IMR-90 (cell line): ENCODE results near the gene MAP1LC3B2. TPM values are rescaled to one million over a fixed set of nuclear protein-coding genes. Genes with fewer than 3 reads are reported as not detected.

Experiments
- ATAC-seq: fragments of 200-7000 bp; cut with Tn5 transposase; 2 replicates; pipeline ENCODE4 v1.9.1; 2020; ENCODE audit warnings: low read depth, mild to moderate bottlenecking, moderate library complexity
- BruUV-seq: library from RNA; stranded (reverse); fragments of 400-500 nt; replicated peaks from 2 replicates; lab custom pipeline; 2021; lab: Mats Ljungman, UMichigan
- CTCF ChIA-PET: fragments of 300-600 bp; formaldehyde crosslinking; extraction: SDS; loops from one replicate; lab custom pipeline; 2021; ENCODE audit warnings: antibody characterized with exemption; lab: Yijun Ruan, JAX
- POLR2A ChIA-PET: fragments of 300-600 bp; sonication (Branson Sonifier 250); formaldehyde crosslinking; loops from one replicate; lab custom pipeline; 2022; ENCODE audit warnings: antibody characterized with exemption; ENCODE audit not compliant: unreplicated experiment; lab: Charles Lee
- DNase-seq: peaks from one replicate; pipeline ENCODE4 v3.0.0; 2013
- H2AFZ ChIP-seq: replicated peaks from 2 replicates; pipeline ENCODE3; 2013; ENCODE audit warnings: low read length, mild to moderate bottlenecking; ENCODE audit not compliant: poor library complexity
- H2AK5ac ChIP-seq: 2 replicates; pipeline ENCODE4 v1.6.1; 2013; ENCODE audit warnings: low read depth, low read length, inconsistent platforms
- H2AK9ac ChIP-seq: replicated peaks from 2 replicates; pipeline ENCODE3; 2013; ENCODE audit warnings: mild to moderate bottlenecking, low read depth, low read length, moderate library complexity; ENCODE audit not compliant: poor library complexity
- H2BK120ac ChIP-seq: 2 replicates; pipeline ENCODE4 v1.6.1; 2013; ENCODE audit warnings: low read depth, low read length, inconsistent platforms
- H2BK15ac ChIP-seq: 3 replicates; pipeline ENCODE4 v1.6.1; 2013; ENCODE audit warnings: low read depth, low read length, inconsistent platforms
- H2BK20ac ChIP-seq: 2 replicates; pipeline ENCODE4 v1.6.1; 2013; ENCODE audit warnings: low read depth, mild to moderate bottlenecking, inconsistent platforms, low read length, moderate library complexity
- H2BK5ac ChIP-seq: 2 replicates; pipeline ENCODE4 v1.6.1; 2013; ENCODE audit warnings: mild to moderate bottlenecking, low read depth, low read length, inconsistent platforms; ENCODE audit not compliant: poor library complexity, severe bottlenecking
- H3K14ac ChIP-seq: replicated peaks from 2 replicates; pipeline ENCODE4 v1.6.1; 2013; ENCODE audit warnings: low read depth, low read length, inconsistent platforms
- H3K18ac ChIP-seq: 2 replicates; pipeline ENCODE4 v1.6.1; 2013; ENCODE audit warnings: low read depth, low read length, control low read depth
- H3K23ac ChIP-seq: 2 replicates; pipeline ENCODE4 v1.6.1; 2013; ENCODE audit warnings: low read depth, low read length, inconsistent platforms
- H3K27ac ChIP-seq: 2 replicates; pipeline ENCODE4 v1.5.1; 2013; ENCODE audit warnings: mild to moderate bottlenecking, control low read depth, low read length; ENCODE audit not compliant: insufficient read depth
- H3K27me3 ChIP-seq: 2 replicates; pipeline ENCODE4 v1.6.1; 2013; ENCODE audit warnings: low read length; ENCODE audit not compliant: control insufficient read depth, insufficient read depth
- H3K36me3 ChIP-seq: 2 replicates; pipeline ENCODE4 v1.6.1; 2013; ENCODE audit warnings: low read length, mixed read lengths; ENCODE audit not compliant: control insufficient read depth, insufficient read depth
- H3K4ac ChIP-seq: 2 replicates; pipeline ENCODE4 v1.6.1; 2013; ENCODE audit warnings: low read depth, low read length, inconsistent platforms
- H3K4me1 ChIP-seq: 2 replicates; pipeline ENCODE4 v1.6.1; 2013; ENCODE audit warnings: low read length, mixed read lengths; ENCODE audit not compliant: control insufficient read depth, insufficient read depth
- H3K4me2 ChIP-seq: 2 replicates; pipeline ENCODE4 v1.6.1; 2013; ENCODE audit warnings: low read depth, mild to moderate bottlenecking, control low read depth, low read length, moderate library complexity
- H3K4me3 ChIP-seq: 2 replicates; pipeline ENCODE4 v1.5.1; 2013; ENCODE audit warnings: low read depth, mild to moderate bottlenecking, control low read depth, low read length, moderate library complexity; ENCODE audit not compliant: insufficient read depth
- H3K56ac ChIP-seq: 2 replicates; pipeline ENCODE4 v1.6.1; 2013; ENCODE audit warnings: low read length, inconsistent platforms; ENCODE audit not compliant: insufficient read depth; ENCODE audit errors: extremely low read depth
- H3K79me1 ChIP-seq, 2 experiments: 2 replicates each; pipeline ENCODE4 v1.6.1; 2013; ENCODE audit warnings: low read length in 2 of 2, inconsistent platforms in 1 of 2, low read depth in 1 of 2
- H3K9ac ChIP-seq: 2 replicates; pipeline ENCODE4 v1.6.1; 2013; ENCODE audit warnings: low read depth, low read length, control low read depth
- H3K9me1 ChIP-seq: 2 replicates; pipeline ENCODE4 v1.6.1; 2013; ENCODE audit warnings: low read length, inconsistent platforms; ENCODE audit not compliant: insufficient read depth
- H3K9me3 ChIP-seq: 2 replicates; pipeline ENCODE4 v1.6.1; 2013; ENCODE audit warnings: low read length; ENCODE audit not compliant: control insufficient read depth, insufficient read depth
- H4K20me1 ChIP-seq: 2 replicates; pipeline ENCODE4 v1.6.1; 2013; ENCODE audit warnings: low read length, inconsistent platforms; ENCODE audit not compliant: insufficient read depth
- H4K5ac ChIP-seq: 2 replicates; pipeline ENCODE4 v1.6.1; 2013; ENCODE audit warnings: mild to moderate bottlenecking, low read depth, low read length, control low read depth
- H4K8ac ChIP-seq, 2 experiments: 2 replicates each; pipeline ENCODE4 v1.6.1; 2013; ENCODE audit warnings: low read depth in 2 of 2, low read length in 2 of 2, control low read depth in 1 of 2, inconsistent platforms in 1 of 2
- H4K91ac ChIP-seq: 2 replicates; pipeline ENCODE4 v1.6.1; 2013; ENCODE audit warnings: low read depth, low read length, inconsistent platforms; ENCODE audit not compliant: insufficient read depth
- CTCF ChIP-seq: conservative IDR thresholded peaks from 2 replicates; pipeline ENCODE4 v1.5.1; 2012; ENCODE audit warnings: mild to moderate bottlenecking, low read depth, low read length, improper control_type of control experiment
- FOS ChIP-seq: fragments of 150-350 bp; IDR thresholded peaks from 2 replicates; pipeline ENCODE4 v1.6.1; 2016; ENCODE audit warnings: low read depth, low read length
- MAZ ChIP-seq: IDR thresholded peaks from 2 replicates; pipeline ENCODE4 v1.6.1; 2012; ENCODE audit warnings: low read depth, mild to moderate bottlenecking, low read length, improper control_type of control experiment, moderate library complexity, borderline replicate concordance
- RFX5 ChIP-seq: IDR thresholded peaks from 2 replicates; pipeline ENCODE4 v1.8.0; 2012; ENCODE audit warnings: low read depth, mild to moderate bottlenecking, low read length, moderate library complexity
- WGBS, 2 experiments: methylation state at CpG; one replicate each; pipeline versions ENCODE4 v1.1.5 to v1.1.7; 2013; ENCODE audit warnings: missing lambda C conversion rate in 2 of 2; ENCODE audit not compliant: insufficient read length in 1 of 2; ENCODE audit errors: extremely low coverage in 2 of 2; 5-methylcytosine and 5-hydroxymethylcytosine counted together
- dilution Hi-C: fragments of 300-500 bp; cut with HindIII; formaldehyde crosslinking; loops from one replicate; pipeline ENCODE4 v1.14.3; 2018; ENCODE audit warnings: low sequenced_read_pairs; ENCODE audit not compliant: unreplicated experiment
- in situ Hi-C: fragments of 300-500 bp; cut with MboI; formaldehyde crosslinking; loops from 3 replicates; pipeline ENCODE4 v1.14.3; 2019; ENCODE audit warnings: low sequenced_read_pairs, inconsistent platforms, mixed read lengths
- intact Hi-C: fragments of 100-400 bp; cut with micrococcal nuclease; formaldehyde crosslinking; loops from 2 replicates; pipeline ENCODE4 v1.10.0; 2022
- polyA plus RNA-seq, 3 experiments: library from polyadenylated mRNA; depleted of rRNA; stranded (reverse); fragments of >200 nt; gene quantifications; 2 replicates each; pipeline ENCODE4 v1.2.3, GENCODE V29; 2012; ENCODE audit warnings: low replicate concordance in 1 of 3
- total RNA-seq: library from RNA; depleted of rRNA; stranded (reverse); fragments of >200 nt; gene quantifications from 2 replicates; pipeline ENCODE4 v1.2.3, GENCODE V29; 2012

MAP1LC3B2 gene
- total and polyA plus RNA-seq, 2 of the 4 experiments (the other 2 are of a cell fraction) = 1.4 TPM; not detected in 1

DNA sequence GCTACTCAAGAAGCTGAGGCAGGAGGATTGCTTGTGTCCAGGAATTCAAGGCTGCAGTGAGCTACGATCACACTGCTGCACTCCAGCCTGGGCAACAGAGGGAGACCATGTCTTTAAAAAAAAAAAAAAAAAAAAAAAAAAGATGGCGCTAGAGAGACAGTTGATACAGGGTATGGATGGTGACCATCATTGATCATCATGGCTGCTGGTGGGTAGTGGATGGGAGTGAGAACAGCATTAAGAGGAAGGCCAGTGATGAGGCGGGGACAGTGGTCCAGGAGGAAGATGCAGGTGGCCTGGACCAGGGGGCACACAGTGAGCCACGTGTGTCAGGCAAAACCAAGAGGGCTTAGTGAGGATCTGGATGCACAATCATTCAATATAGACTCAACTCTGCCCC, 26.8 kb upstream of the MAP1LC3B2 start:
- CTCF ChIA-PET = no interaction called here
- no peaks in the 10 kb centered on the region for H4K20me1 ChIP-seq

More for the DNA sequence above, 26.8 kb upstream of the MAP1LC3B2 start:
- H3K4me1 ChIP-seq = peaks cover 11% of the 10 kb centered on the region
- no peak overlapping the region for H4K8ac ChIP-seq
- TF ChIP-seq FOS (no peak), MAZ (no peak), CTCF (no peak), RFX5 (no peak)
- H3K4ac ChIP-seq = no peak overlapping the region
- H3K4me3 ChIP-seq = no peak overlapping the region
- H3K56ac ChIP-seq = no peak overlapping the region
- H3K36me3 ChIP-seq = no peaks in the 10 kb centered on the region
- no peak overlapping the region for H3K27ac ChIP-seq
- WGBS, 2 experiments = no CpG with 5 or more reads among the region's 4 CpGs
- H2AFZ ChIP-seq = no peak overlapping the region
- DNase-seq (no peak), ATAC-seq (no peak)
- no peak overlapping the region for H2BK5ac ChIP-seq
- POLR2A ChIA-PET = no interaction called here
- no peak overlapping the region for H4K91ac ChIP-seq
- no peaks in the 10 kb centered on the region for H3K27me3 ChIP-seq
- no TSS peak for BruUV-seq
- no peaks in the 10 kb centered on the region for H3K79me1 ChIP-seq
- no peak overlapping the region for H2BK15ac ChIP-seq
- no peak overlapping the region for H3K9ac ChIP-seq
- no peak overlapping the region for H2AK9ac ChIP-seq
- no peak overlapping the region for H2BK120ac ChIP-seq
- H3K23ac ChIP-seq = no peak overlapping the region
- intact Hi-C loops = loop anchor here (5.0 kb wide), 1 partner anchor 150 kb away; no protein-coding TSS in a partner anchor
- no peak overlapping the region for H3K4me2 ChIP-seq
- H4K5ac ChIP-seq = no peak overlapping the region
- H3K14ac ChIP-seq = no peak overlapping the region
- H2AK5ac ChIP-seq = peak overlapping the region; percentile 40; the same call in 1 of the 2 replicates
- H3K18ac ChIP-seq = no peak overlapping the region
- dilution Hi-C loops = no loop called here
- no peak overlapping the region for H2BK20ac ChIP-seq
- H3K9me3 ChIP-seq = no peaks in the 10 kb centered on the region
- in situ Hi-C loops = no loop called here
- H3K9me1 ChIP-seq = peaks cover 8% of the 10 kb centered on the region; the same call in 1 of the 2 replicates
